Calu3 (cell line): ENCODE measurements around the gene WASF3. TPM values are rescaled to one million over a fixed set of nuclear protein-coding genes. Genes with fewer than 3 reads are reported as not detected.

Source experiments
- BruUV-seq: library from RNA; stranded (reverse); fragments of 400-500 nt; replicated peaks from 2 replicates; lab custom pipeline; 2021; lab: Mats Ljungman, UMichigan
- CTCF ChIA-PET: fragments of 300-600 bp; sonication (Branson Sonifier 250); formaldehyde crosslinking; loops from one replicate; lab custom pipeline; 2022; ENCODE audit warnings: antibody characterized with exemption; lab: Charles Lee
- DNase-seq: peaks from one replicate; pipeline ENCODE4 v3.0.0; 2022
- H3K27ac Mint-ChIP-seq: one replicate; pipeline ENCODE4 v1.8.0; 2022; ENCODE audit warnings: mixed read lengths; ENCODE audit not compliant: unreplicated experiment
- H3K27me3 Mint-ChIP-seq: one replicate; pipeline ENCODE4 v1.8.0; 2022; ENCODE audit warnings: mixed read lengths; ENCODE audit not compliant: unreplicated experiment
- H3K36me3 Mint-ChIP-seq: one replicate; pipeline ENCODE4 v1.8.0; 2022; ENCODE audit warnings: mild to moderate bottlenecking, moderate library complexity, mixed read lengths; ENCODE audit not compliant: insufficient read depth, unreplicated experiment
- H3K4me1 Mint-ChIP-seq: one replicate; pipeline ENCODE4 v1.8.0; 2022; ENCODE audit warnings: mild to moderate bottlenecking, low read depth, mixed read lengths; ENCODE audit not compliant: unreplicated experiment
- H3K4me3 Mint-ChIP-seq: one replicate; pipeline ENCODE4 v1.8.0; 2022; ENCODE audit warnings: mild to moderate bottlenecking, low read depth, moderate library complexity, mixed read lengths; ENCODE audit not compliant: unreplicated experiment
- H3K9me3 Mint-ChIP-seq: one replicate; pipeline ENCODE4 v1.8.0; 2022; ENCODE audit warnings: low read depth, mixed read lengths; ENCODE audit not compliant: unreplicated experiment
- intact Hi-C: fragments of 100-400 bp; cut with micrococcal nuclease; formaldehyde crosslinking; loops from one replicate; pipeline ENCODE4 v1.10.0; 2022; ENCODE audit not compliant: unreplicated experiment
- total RNA-seq: library from RNA; stranded (reverse); gene quantifications from 2 replicates; pipeline ENCODE4 v1.2.3, GENCODE V29; 2022
- TF ChIP-seq, protein P1 (sequence below): fragments of 200-600 bp; IDR thresholded peaks from one replicate; pipeline ENCODE4 v1.8.0; 2022; ENCODE audit warnings: antibody characterized with exemption; ENCODE audit not compliant: unreplicated experiment

Gene WASF3
- total RNA-seq, 1 experiment from 2014 or later, result 8.7 TPM

DNA sequence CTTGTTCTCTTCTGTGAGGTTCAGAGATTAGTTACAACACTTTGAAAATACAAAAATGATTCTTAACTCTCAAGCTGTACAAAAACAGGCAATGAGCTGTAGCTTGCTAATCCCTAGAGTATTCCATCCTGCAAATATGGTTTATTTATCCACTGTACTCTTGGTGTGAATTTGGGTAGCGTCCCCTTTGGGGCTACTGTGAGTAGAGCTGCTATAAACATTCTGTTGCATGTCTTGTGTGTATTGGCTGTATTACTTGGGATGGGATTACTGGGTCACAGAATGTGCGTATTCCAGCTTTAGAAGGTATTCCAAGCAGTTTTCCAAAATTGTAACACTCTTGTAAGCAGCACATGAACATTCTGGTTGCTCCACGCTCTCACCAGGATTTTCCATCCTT, 169.6 kb downstream of the WASF3 start:
- intact Hi-C loops, result no loop called here
- BruUV-seq, result no TSS peak
- H3K36me3 Mint-ChIP-seq, result no peaks in the 10 kb centered on the region
- peaks cover 71% of the 10 kb centered on the region for H3K27me3 Mint-ChIP-seq
- no peaks in the 10 kb centered on the region for H3K4me1 Mint-ChIP-seq
- no peaks in the 10 kb centered on the region for H3K9me3 Mint-ChIP-seq
- no peak overlapping the region for H3K27ac Mint-ChIP-seq
- H3K4me3 Mint-ChIP-seq, result no peak overlapping the region
- CTCF ChIA-PET, result no interaction called here
- DNase-seq, result no peak
- TF ChIP-seq, protein P1, sequence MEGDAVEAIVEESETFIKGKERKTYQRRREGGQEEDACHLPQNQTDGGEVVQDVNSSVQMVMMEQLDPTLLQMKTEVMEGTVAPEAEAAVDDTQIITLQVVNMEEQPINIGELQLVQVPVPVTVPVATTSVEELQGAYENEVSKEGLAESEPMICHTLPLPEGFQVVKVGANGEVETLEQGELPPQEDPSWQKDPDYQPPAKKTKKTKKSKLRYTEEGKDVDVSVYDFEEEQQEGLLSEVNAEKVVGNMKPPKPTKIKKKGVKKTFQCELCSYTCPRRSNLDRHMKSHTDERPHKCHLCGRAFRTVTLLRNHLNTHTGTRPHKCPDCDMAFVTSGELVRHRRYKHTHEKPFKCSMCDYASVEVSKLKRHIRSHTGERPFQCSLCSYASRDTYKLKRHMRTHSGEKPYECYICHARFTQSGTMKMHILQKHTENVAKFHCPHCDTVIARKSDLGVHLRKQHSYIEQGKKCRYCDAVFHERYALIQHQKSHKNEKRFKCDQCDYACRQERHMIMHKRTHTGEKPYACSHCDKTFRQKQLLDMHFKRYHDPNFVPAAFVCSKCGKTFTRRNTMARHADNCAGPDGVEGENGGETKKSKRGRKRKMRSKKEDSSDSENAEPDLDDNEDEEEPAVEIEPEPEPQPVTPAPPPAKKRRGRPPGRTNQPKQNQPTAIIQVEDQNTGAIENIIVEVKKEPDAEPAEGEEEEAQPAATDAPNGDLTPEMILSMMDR, result no peak

DNA sequence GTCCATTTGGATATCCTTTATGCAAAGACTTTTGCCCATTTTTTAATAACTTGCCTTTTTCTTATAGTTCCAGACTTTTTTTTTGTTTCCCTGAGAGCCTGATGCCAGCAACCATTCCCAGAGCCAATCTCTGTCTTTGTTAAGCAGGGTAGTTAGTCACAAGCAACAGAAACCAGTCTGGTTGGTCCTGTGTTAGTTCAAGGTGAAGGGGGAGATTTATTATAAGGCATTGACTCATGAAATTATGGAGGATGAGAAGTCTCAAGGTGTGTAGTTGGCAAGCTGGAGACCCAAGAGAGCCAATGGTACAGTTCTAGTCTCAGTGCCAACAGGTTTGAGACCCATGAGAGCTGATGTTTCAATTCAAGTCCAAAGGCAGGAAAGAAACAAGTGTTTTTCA, 170.2 kb downstream of the WASF3 start:
- no TSS peak for BruUV-seq
- TF ChIP-seq, protein P1, result no peak
- Mint-ChIP-seq H3K4me1 (no peaks in the 10 kb centered on the region), H3K9me3 (no peaks in the 10 kb centered on the region), H3K36me3 (no peaks in the 10 kb centered on the region), H3K27me3 (peaks cover 68% of the 10 kb centered on the region), H3K27ac (no peak overlapping the region), H3K4me3 (no peak overlapping the region)
- intact Hi-C loops, result no loop called here
- no peak for DNase-seq
- CTCF ChIA-PET, result no interaction called here

DNA sequence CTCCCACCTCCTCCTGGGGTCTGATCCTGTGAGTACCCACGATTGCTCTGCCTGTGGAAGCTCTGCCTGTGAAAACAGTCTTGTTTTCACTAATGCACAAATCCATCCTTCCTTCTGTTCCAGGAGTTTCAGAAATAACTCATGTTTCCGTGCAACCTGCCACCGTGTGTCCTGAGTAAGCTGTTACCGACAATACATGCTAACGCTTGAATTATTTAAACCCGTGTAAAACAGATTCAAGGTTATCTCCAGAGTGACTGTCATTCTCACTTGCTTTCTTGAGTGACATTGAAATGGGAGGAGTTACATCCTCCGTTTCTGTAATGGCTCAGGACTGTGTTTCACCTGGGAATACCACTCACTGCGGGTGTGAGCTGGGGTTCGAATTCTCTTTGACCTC, 178.2 kb downstream of the WASF3 start:
- CTCF ChIA-PET, result no interaction called here
- TF ChIP-seq, protein P1, result no peak
- intact Hi-C loops, result no loop called here

More for the DNA sequence above, 178.2 kb downstream of the WASF3 start:
- H3K27me3 Mint-ChIP-seq, result peaks cover 75% of the 10 kb centered on the region
- H3K9me3 Mint-ChIP-seq, result no peaks in the 10 kb centered on the region
- H3K27ac Mint-ChIP-seq, result no peak overlapping the region
- no peaks in the 10 kb centered on the region for H3K36me3 Mint-ChIP-seq
- no peaks in the 10 kb centered on the region for H3K4me1 Mint-ChIP-seq
- no TSS peak for BruUV-seq
- DNase-seq, result no peak
- H3K4me3 Mint-ChIP-seq, result no peak overlapping the region

Other genes with a start within 250 kb of the WASF3 start
- not detected in 2 replicates for gene GPR12, start 203.1 kb downstream of the WASF3 start, total RNA-seq